ENCODE measurements around the gene MPZL3.

MPZL3 gene

GRCh38 chr11:118264569-118265465, 12.7 kb upstream of the MPZL3 start:
- no peak for DNase-seq

- DNase-seq = peak; percentile 64
These were observed 11.8 kb upstream of the MPZL3 start, which contains the start of gene MPZL2 for GRCh38 chr11:118263695-118264568. Gene MPZL2 (minus strand): TSS chr11:118264297. CDS start chr11:118264153, 144 bp downstream.

DNA sequence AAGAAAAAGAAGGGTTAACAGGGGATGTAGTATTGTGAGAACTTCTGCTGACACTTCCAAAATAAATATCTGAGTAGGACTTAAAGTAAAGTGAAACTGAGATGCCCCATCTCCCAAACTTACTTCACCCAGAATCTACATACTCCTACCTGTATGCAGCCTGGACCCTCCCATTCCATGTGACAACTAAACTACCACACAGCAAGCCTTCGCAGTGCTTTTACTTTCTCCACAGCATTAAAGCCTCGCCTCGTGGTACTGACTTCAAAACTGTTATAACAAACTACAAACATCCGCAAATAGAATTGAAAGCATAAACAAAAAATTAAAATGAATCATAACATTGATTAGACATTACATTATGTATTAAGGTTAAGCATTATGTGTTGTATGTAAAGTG, 10.9 kb upstream of the MPZL3 start:
- DNase-seq = no peak

GRCh38 chr11:118260353-118260752, 8.2 kb upstream of the MPZL3 start:
- DNase-seq = no peak

GRCh38 chr11:118259138-118259537, 7.0 kb upstream of the MPZL3 start:
- no peak for DNase-seq

DNA sequence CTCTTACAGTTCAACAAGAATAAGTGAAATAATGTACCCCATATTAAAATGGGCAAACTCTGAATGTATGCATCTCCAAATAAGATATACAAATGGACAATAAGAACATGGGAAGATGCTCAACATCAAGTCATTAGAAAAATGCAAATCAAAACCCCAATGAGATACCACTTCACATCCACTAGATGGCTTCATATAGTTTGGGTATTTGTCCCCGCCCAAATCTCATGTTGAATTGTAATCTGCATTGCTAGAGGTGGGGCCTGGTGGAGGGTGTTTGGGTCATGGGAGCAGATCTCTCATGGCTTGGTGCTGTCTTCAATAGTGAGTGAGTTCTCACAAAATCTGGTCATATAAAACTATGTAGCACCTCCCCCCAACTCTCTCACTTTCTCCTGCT, 6.2 kb upstream of the MPZL3 start:
- DNase-seq = no peak

DNA sequence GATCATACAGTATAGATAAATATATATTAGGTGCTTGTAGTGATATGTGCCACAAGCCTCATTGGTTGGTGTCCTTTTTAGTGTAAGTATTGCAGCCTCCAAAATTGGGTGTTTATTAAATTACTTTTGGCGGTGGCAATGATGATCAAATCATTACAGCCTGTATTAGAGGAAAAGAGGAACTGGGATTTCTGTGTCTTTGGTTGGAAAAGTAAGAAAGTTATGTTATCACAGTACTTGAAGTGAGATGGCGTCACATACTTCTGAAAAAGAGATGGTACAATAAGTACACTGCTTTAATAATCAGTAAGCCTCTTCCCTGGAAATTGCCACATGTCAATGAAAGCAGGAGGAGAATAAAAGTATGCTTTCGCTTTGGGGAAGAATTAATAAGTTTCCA, 523 bp upstream of the MPZL3 start:
- no peak for DNase-seq

GRCh38 chr11:118247041-118247440, 5.1 kb downstream of the MPZL3 start:
- DNase-seq = peak; percentile 30

GRCh38 chr11:118245936-118246562, 6.1 kb downstream of the MPZL3 start:
- no peak for DNase-seq

DNA sequence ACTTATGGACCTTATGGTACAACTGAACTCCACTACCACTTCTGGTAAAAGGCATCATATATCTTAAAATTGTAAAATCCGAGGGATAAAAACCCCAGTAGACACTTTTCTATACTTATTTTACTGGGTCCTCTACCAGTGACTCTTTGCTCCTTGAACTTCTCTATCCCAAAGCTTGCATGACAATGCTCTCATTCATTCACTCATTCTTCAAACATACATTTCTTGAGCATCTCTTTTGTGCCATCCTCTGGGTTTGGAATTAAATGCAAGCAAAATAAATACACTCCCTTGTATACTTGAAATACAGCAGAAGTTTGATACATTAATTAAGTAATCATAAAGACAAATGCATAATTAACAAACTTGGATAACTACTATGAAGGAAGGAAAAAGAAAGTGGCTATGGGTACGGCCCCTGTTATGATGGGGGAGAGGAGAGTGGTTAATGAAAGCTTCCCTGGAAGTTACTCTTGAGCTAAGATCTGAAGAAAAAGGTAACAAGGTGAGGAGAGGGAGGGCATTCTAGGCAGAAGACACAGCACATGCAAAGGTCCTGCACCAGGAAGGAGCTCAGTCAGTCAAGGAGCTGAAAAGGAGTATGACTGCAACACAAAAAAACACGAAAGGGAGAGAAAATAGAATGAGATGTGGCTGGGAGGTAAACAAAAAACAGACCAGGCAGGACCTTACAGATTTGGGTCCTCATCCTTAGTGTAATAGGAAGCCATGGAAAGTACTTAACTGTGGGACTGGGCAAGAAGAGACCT, 8.0 kb downstream of the MPZL3 start:
- no peak for DNase-seq

- no peak for DNase-seq
These were observed 9.0 kb downstream of the MPZL3 start for GRCh38 chr11:118243161-118243560.

- DNase-seq = no peak
These were observed 10.4 kb downstream of the MPZL3 start for GRCh38 chr11:118241764-118242098.

- DNase-seq = peak; percentile 70
These were observed 11.0 kb downstream of the MPZL3 start for GRCh38 chr11:118240999-118241763.

DNA sequence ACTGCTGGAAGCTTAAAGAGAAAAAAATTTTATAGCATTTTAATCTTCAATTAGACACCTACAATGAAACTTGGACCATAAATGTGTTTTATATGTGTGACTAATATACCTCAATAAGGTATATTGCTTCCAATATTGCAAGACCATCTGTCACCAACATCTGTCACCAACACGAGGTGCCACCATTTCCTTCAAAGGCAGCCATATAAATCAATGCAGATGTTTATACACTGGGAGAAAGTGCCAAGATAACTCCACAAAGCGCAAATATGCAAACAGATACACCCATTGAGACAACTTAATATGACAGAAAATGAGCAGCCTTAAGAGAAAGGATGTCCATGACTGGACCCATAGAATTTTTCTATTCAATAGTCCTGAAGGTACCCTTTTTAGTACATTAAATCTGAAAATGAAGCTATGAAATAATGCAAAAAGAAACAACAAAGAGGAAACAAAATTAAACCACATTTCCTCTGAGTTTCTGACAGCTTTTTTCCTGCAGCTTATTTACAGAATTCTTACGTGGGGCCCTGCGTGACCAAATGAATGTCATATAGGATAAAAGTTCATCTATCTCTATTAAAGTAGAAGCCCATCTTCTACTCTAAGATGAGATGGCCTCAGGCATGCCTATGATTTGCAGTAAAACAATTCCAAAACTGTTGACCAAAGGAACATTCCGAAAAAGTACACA, 12.5 kb downstream of the MPZL3 start:
- DNase-seq = peak; percentile 26

- no peak for DNase-seq
These were observed 13.2 kb downstream of the MPZL3 start for GRCh38 chr11:118238929-118239328.

DNA sequence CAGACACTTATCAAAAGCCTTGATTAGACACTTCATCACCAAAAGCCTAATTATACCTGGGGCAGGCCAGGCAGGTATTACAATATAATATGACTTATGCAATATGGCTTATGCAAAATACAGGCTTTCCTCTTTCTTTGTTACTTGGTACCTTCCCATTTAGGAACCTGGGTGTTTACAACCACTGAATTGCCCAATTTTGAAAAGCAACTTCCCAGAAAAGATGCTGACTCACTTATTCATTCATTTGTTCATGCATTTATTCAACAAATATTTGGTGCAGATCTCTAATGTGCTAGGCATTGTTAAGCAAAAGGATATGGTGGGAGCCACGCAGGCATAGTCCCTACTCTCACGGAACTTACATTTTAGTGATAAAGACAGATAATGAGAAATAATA, 13.7 kb downstream of the MPZL3 start:
- no peak for DNase-seq

DNA sequence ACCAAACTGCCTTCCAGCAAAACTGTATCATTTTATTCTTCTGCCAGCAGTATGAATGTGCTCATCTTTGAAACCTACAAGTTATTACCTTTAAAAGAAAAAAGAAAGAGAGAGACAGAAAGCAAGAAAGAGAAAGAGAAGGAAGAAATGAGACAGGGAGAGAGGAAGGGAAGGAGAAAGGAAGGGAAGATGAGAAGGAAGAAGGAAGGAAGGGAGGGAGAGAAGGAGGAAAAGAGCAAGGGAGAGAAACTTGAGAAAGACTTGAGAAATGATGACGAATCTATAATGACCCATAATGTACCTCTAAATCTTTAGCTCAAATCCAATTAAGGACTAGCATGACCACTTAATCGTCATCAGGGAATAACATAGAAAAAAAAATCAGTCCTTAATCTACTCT, 16.0 kb downstream of the MPZL3 start:
- DNase-seq = no peak

- DNase-seq = no peak
These were observed 17.3 kb downstream of the MPZL3 start for GRCh38 chr11:118234833-118235232.

DNA sequence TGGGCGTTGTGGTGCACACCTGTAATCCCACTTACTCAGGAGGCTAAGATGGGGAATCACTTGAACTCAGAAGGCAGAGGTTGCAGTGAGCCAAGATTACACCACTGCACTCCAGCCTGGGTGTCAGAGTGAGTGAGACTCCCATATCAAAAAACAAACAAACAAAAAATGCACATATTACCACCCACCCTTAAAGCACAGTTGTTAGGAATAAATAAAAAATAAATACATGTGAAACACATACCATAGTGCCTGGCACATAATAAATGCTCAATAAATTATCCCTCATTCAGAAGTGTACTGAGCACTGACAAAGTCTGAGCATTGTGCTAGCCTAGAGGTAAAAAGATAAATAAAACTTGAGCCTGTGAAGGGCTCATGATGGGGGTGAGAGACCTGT, 18.3 kb downstream of the MPZL3 start:
- no peak for DNase-seq

- no peak for DNase-seq
These were observed 18.8 kb downstream of the MPZL3 start for GRCh38 chr11:118233377-118233776.

DNA sequence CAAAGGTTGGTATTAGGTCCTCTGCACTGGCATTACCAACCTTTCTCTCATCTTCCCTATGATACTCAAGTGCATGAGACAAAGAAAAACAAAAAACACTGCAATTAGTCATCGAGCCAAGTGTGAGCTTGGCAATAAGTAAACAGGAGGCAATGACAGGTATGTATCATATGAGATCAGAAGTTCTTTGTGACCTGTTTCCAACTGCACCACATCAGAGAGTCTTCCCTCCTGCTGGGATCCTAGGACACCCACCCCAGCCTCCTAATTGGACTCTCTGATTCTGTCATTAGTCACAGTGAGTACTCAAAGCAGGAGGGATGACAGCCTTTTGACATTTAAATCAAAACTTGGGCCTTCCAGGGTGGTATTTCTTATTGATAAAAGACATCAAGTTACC, 19.5 kb downstream of the MPZL3 start:
- DNase-seq = peak; percentile 59
